NCI-H2107 treated with DMSO at 0.1 percent for 48 hours (cell line): Measurements from ENCODE around the gene ARL14EP.

Experiments
- DNase-seq: peaks from one replicate; lab custom pipeline; 2025; ENCODE audit not compliant: unreplicated experiment; lab: John Stamatoyannopoulos, UW

Gene ARL14EP

DNA sequence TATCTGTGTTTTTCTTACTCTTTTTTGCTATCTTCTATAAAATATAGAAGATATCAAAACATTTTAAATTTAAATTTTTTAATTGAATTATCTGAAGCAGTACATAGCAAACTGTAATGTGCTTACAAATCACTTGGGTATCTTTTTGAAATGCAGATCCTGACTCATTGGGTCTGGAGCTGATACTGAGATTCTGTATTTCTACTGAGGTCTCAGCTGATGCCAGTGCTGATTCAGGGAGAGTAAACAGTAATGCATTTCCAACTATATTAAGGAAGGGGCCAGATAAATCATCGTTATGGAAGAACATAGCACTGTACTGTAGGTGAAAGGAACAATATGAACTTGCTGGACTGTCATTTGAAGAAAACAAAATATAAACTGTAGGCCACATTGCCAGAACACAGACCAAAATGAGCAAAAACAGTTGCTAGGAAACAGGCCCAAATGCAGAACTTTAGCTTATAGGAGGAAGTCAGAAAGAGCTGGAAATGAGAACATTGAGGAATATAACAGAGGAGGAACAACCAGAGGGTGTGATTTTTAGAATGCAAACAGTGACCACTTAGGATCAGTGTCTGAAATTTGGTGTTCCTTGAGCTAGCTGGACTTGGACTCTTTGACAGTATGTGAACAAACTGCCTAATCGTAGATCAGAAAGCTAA is 3.3 kb downstream of the ARL14EP start:
- DNase-seq = no peak

GRCh38 chr11:30326906-30327305 is 4.0 kb downstream of the ARL14EP start:
- DNase-seq = no peak

- DNase-seq = no peak
Measured at GRCh38 chr11:30328681-30329080, 5.8 kb downstream of the ARL14EP start.

DNA sequence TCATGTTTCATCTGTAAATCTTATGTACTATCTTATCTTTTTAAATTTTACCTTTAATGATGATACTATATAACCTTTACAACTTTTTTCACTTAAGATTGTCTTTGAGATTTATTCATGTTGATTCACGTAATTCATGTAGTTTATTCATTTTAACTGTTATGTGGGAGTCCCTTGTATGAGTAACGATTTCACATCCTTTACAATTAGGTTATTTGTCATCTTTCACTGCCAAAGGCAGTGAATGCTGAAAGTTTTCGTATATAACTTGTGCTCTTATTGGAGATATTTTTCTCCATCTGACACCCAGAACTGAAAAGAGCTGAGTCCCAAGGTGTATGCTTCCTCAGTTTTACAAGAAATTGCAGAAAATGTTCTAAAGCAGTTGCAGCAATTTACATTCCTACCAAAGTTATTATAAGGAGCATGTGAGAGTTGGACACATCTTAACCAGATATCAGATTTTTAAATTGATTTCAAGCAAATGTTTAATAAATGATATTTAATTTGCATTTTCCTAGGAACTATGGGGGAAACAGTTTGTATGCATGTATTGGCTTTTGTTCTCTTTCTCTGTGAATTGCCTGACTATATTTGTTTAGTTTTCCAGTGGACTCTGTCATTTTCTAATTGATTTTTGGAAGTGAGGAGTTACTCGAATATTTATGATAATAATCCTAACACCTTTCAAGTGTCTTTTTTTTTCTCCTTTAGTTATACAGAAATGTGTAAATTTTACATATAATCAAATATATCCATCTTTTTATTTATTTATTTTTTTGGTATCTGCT is 6.4 kb downstream of the ARL14EP start:
- DNase-seq = no peak

DNA sequence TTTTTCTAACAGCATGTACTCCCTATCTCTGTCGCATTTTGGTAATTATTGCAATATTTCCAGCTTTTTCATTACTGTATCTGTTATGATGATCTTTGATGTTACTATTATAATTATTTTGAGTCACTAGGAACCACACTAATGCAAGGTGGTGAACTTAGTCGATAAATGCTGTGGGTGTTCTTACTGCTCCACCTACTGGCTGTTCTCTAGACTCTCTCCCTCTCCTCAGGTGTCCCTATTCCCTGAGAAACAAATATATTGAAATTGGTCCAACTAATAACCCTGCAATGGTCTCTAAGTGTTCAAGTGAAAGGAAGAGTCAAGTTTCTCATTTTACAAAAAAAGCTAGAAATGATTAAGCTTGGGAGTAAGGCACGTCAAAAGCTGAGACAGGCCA is 10.5 kb downstream of the ARL14EP start:
- DNase-seq = peak; percentile 13

DNA sequence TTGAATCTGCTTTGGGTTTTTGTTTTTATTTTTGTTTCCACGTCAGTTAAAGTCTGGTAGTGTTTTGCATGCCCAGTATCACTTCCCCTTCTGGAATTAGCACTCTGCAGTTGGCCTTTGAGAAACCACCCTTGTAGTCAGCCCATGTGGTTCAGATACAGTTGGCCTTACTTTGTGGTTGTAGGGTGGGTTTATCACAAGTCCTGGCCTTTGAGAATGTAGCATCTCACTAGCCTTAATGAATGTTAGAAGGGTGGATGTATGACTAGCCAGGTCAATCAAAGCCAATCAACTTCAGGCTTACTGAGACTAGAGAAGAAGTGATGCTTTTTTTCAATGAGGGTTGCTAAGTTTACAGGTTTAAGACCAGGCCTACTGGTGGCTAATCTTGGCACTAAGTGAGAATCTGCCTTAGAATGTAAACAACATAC is 19.8 kb downstream of the ARL14EP start:
- no peak for DNase-seq

- no peak for DNase-seq
Measured at GRCh38 chr11:30344085-30344484, 21.2 kb downstream of the ARL14EP start.

DNA sequence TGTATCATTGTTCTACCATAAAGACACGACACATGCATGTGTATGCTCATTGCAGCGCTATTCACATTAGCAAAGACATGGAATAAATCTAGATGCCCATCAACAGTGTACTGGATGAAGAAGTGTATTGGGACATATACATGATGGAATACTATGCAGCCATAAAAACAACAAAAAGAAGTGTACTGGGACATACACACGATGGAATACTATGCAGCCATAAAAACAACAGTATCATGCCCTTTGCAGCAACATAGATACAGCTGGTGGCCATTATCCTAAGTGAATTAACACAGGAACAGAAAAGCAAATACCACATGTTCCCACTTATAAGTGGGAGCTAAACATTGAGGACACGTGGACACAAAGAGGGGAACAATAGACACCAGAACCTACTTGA is 22.7 kb downstream of the ARL14EP start:
- no peak for DNase-seq

DNA sequence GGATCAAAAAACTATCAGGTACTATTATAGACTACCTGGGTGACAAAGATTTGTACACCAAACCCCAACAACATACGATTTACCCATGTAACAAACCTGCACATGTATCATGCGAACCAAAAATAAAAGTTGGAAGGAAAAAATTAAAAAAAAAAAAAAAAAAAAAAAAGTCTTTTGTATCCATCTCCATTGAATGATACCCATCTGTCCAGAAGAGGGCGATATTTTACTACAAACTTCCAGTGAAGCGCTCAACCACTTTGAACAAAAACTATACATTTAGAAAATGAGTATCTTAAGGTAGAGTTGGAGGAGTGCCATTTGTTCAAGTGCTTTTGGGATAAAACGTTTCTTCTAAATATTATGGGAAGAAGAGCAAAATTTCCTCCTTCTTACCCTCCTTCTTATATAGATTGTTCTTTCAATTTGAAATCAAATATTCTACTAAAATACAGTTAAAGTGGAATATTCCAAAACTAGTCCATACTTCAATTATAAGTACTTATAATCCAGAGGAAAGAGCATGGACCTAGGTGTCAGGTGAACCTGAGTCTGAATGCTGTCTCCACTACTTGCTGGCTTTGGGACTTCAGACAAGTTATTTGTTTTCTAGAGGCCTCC is 23.3 kb downstream of the ARL14EP start:
- peak; percentile 51 for DNase-seq

GRCh38 chr11:30348035-30348434 is 25.1 kb downstream of the ARL14EP start:
- no peak for DNase-seq

GRCh38 chr11:30349885-30350284 is 27.0 kb downstream of the ARL14EP start:
- no peak for DNase-seq

GRCh38 chr11:30350384-30350783 is 27.5 kb downstream of the ARL14EP start:
- no peak for DNase-seq

- DNase-seq = no peak
Measured at GRCh38 chr11:30351061-30351460, 28.2 kb downstream of the ARL14EP start.

GRCh38 chr11:30356391-30356790 is 33.5 kb downstream of the ARL14EP start:
- no peak for DNase-seq

- no peak for DNase-seq
Measured at GRCh38 chr11:30357872-30358271, 35.0 kb downstream of the ARL14EP start.

DNA sequence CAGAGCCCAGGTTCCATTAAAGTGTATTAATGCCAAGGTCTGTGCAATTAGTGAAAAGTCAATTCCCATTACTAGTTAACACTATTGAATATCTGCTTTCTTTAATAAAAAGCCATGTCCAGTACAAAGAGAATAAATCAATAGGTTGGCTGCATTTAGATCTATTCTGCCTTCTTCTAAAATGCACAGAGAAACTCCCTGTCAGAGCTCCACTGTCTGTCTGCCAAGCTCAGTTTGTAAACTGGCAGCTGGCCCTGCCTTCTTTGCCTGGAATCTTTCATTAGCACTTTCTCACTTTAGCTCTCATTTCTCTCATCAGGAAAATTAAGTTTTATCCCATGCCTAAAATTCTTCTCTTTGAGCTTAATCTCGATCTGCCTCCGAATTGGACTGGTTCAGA is 35.6 kb downstream of the ARL14EP start:
- DNase-seq = no peak

DNA sequence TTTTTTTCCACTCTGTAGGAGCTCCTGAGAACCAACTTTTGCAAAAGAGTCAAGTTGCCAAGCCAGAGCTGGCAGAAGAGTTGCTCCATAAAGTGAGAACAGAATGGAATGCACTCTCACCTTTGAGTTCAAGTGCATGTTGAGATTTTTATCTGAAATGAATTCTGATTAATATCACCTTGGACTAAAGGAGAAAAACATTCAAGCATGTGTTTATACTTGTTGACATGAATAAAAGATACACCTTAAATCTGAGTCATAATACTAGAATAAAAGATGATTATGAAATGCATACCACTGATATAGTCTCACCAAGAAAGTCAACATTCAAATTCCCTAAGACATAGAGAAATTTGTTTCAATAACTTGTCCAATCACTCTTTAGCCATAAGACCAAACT is 37.8 kb downstream of the ARL14EP start:
- DNase-seq = no peak

GRCh38 chr11:30364139-30364836 is 41.4 kb downstream of the ARL14EP start:
- no peak for DNase-seq

DNA sequence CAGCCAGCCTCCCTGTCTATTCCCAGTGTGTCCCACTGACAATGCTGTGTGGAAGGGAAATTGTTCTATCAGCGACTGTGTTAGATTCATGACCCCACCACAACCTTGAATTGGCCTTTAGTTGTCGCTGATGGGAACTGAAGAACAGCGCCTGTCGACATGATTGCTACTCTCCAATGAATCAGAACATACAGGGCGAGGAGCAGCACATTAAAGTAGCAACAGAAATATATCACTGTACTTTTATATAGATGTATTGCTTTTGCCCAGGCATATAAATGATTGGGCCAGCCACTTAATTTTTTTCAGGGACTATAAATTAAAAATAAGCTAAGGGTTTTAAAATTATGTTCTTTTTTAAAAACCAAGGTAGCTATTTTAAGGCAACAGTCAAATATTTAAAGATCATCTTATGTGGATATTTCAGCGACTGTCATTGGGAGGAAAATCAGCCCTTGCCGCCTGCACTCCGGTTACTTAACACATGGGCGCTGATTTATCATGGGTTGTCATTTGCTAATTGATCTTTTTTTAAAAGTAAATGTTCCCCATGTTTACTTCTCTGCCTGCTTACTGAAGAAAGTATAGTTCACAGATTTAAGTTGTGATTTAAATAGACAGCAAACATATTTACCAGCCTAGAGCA is 42.1 kb downstream of the ARL14EP start:
- no peak for DNase-seq

GRCh38 chr11:30365793-30366517 is 43.1 kb downstream of the ARL14EP start:
- no peak for DNase-seq
